Gastroesophageal sphincter (tissue), 4 donors: Measurements from ENCODE around the gene ZNF48. TPM values are rescaled to one million over a fixed set of nuclear protein-coding genes. Genes with fewer than 3 reads are reported as not detected.

Experiments used
- ATAC-seq: fragments of 150-250 bp; one replicate; pipeline ENCODE4 v1.9.1; 2016; ENCODE audit warnings: mild to moderate bottlenecking, moderate library complexity
- H3K27ac ChIP-seq, 4 donors: fragments of 200-600 bp; sonication (generic) in 3 of 4; 1 replicate in 3 of 4; 2 replicates in 1 of 4; pipeline ENCODE4 v1.5.1; 2016 to 2019
- H3K27me3 ChIP-seq: fragments of 200-600 bp; sonication (generic); one replicate; pipeline ENCODE4 v1.5.1; 2019
- H3K36me3 ChIP-seq, 2 donors: fragments of 200-600 bp; sonication (generic); one replicate each; pipeline ENCODE4 v1.5.1; 2019; ENCODE audit warnings: control low read depth in 1 of 2
- H3K4me1 ChIP-seq, 3 donors: fragments of 200-600 bp; sonication (generic); 1 replicate in 2 of 3; 2 replicates in 1 of 3; pipeline ENCODE4 v1.5.1; 2016 to 2019; ENCODE audit warnings: control low read depth in 2 of 3
- H3K4me3 ChIP-seq, 2 donors: fragments of 200-600 bp; sonication (generic); one replicate each; pipeline ENCODE4 v1.5.1; 2019; ENCODE audit warnings: mild to moderate bottlenecking in 1 of 2, moderate library complexity in 1 of 2
- H3K9me3 ChIP-seq, 3 donors: fragments of 200-600 bp; sonication (generic); one replicate each; pipeline ENCODE4 v1.5.1; 2017 to 2019; ENCODE audit warnings: control low read depth in 2 of 3
- EP300 ChIP-seq: sonication (generic); formaldehyde crosslinking; IDR thresholded peaks from one replicate; pipeline ENCODE4 v1.6.1; 2017; ENCODE audit warnings: antibody characterized with exemption, mild to moderate bottlenecking
- POLR2A ChIP-seq, 2 donors: fragments of 450-650 bp; IDR thresholded peaks; one replicate each; pipeline ENCODE4 v1.6.1; 2017; ENCODE audit warnings: antibody characterized with exemption in 2 of 2, mild to moderate bottlenecking in 2 of 2, moderate library complexity in 1 of 2
- POLR2AphosphoS5 ChIP-seq: sonication (generic); formaldehyde crosslinking; IDR thresholded peaks from one replicate; pipeline ENCODE4 v1.6.1; 2017; ENCODE audit warnings: antibody characterized with exemption
- WGBS, 2 donors: methylation state at CpG; one replicate each; pipeline ENCODE4 v1.1.5; 2018; ENCODE audit warnings: low coverage in 1 of 2; 5-methylcytosine and 5-hydroxymethylcytosine counted together
- total RNA-seq, 4 donors: library from RNA; depleted of rRNA; stranded (reverse); fragments of >200 nt; gene quantifications; one replicate each; pipeline ENCODE4 v1.1.0, GENCODE V29; 2016
- TF ChIP-seq, protein P1 (sequence below), 4 experiments: fragments of 200-600 bp in 2 of 4; fragments of 450-650 bp in 2 of 4; sonication (generic) in 1 of 4; IDR thresholded peaks; one replicate each; pipeline ENCODE4 v1.5.1; 2017 to 2019; ENCODE audit warnings: antibody characterized with exemption in 4 of 4, mild to moderate bottlenecking in 2 of 4, moderate library complexity in 2 of 4

The ZNF48 gene
- total RNA-seq, 4 donors from 2014 or later = 7.9 to 17.5 (median 12.2) TPM

DNA sequence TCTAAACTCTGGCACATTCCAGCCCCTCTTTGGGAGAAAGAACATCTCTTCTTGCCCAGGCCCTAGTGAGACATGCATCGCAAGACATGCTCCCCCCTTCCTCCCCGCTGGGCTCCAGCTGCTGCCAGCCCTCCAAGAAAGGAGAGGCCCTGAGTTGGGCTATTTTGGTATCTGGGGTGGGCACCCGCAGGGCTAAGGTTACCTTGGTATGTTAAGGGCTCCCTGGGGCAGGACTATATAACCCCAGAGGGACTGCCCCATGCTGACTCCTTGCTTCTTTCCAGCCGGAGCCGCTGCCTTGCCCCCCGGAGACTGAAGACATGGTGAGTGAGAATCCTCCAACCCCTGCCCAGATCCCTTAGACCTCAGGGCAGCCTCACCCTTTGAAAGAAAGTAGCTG, 20.7 kb upstream of the ZNF48 start, which contains the start of gene MYL11:
Gene MYL11 (plus strand): TSS at position 265 of the 400 bp plus-strand sequence. CDS start 56 bp downstream, at position 321.
- Histone ChIP-seq H3K27me3 (no peaks in the 10 kb centered on the region), H3K36me3 (no peaks in the 10 kb centered on the region), H3K27ac (no peak within 1 kb of the TSS), H3K9me3 (no peaks in the 10 kb centered on the region), H3K4me1 (peaks cover 0 to 32% (median 15%) of the 10 kb centered on the region in 3 donors), H3K4me3 (no peak within 1 kb of the TSS)
- WGBS, 2 donors = no CpG with 5 or more reads among the region's 6 CpGs
- no peak for ATAC-seq
- TF ChIP-seq EP300 = no peak

DNA sequence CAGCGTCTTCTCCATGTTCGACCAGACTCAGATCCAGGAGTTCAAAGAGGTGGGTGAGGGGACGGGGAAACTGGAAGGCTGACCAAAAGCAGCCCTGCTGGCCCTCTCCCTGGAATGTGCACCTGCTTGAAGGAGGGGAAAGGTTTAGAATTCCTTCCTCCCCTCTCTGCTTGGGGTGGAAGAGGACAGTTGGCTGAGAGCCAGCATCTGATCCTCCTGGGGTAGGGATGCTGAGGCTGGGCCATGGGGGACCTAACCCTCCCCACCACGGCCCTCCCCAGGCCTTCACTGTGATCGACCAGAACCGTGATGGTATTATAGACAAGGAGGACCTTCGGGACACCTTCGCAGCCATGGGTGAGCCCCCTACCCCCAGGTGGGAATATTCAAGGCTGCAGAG, 19.4 kb upstream of the ZNF48 start:
- Histone ChIP-seq H3K4me3 (no peak overlapping the region), H3K4me1 (peaks cover 0 to 41% (median 15%) of the 10 kb centered on the region in 3 donors), H3K27ac (peak overlapping the region in 2 of 4 donors; percentile 12 to 100), H3K27me3 (no peaks in the 10 kb centered on the region), H3K9me3 (no peaks in the 10 kb centered on the region), H3K36me3 (no peaks in the 10 kb centered on the region)
- TF ChIP-seq, protein P1, sequence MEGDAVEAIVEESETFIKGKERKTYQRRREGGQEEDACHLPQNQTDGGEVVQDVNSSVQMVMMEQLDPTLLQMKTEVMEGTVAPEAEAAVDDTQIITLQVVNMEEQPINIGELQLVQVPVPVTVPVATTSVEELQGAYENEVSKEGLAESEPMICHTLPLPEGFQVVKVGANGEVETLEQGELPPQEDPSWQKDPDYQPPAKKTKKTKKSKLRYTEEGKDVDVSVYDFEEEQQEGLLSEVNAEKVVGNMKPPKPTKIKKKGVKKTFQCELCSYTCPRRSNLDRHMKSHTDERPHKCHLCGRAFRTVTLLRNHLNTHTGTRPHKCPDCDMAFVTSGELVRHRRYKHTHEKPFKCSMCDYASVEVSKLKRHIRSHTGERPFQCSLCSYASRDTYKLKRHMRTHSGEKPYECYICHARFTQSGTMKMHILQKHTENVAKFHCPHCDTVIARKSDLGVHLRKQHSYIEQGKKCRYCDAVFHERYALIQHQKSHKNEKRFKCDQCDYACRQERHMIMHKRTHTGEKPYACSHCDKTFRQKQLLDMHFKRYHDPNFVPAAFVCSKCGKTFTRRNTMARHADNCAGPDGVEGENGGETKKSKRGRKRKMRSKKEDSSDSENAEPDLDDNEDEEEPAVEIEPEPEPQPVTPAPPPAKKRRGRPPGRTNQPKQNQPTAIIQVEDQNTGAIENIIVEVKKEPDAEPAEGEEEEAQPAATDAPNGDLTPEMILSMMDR (IDR thresholded peaks at IDR 0.05) = no peak
- TF ChIP-seq POLR2AphosphoS5 = no peak
- TF ChIP-seq EP300 = no peak
- no peak for TF ChIP-seq POLR2A (IDR thresholded peaks at IDR 0.05)
- no peak for ATAC-seq
- 70 to 90% methylated on average over 2 of the region's 8 CpGs for WGBS, 2 donors

DNA sequence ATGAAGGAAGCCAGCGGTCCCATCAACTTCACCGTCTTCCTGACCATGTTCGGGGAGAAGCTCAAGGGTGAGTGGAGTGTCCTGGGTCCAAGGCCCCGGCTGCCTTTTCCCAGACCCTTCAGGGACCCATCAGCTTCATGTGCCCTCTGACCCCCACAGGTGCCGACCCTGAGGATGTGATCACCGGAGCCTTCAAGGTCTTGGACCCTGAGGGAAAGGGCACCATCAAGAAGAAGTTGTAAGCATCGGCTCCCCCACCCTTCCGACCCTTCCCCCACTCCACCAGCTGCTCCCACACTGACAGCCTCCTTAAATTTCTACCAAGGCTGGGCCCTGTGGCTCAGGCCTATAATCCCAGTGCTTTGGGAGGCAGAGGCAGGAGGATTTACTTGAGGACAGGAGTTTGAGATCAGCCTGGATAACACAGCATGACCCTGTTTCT, 18.7 kb upstream of the ZNF48 start:
- Histone ChIP-seq H3K9me3 (no peaks in the 10 kb centered on the region), H3K27ac (peak overlapping the region in 3 of 4 donors; percentile 98 to 100 (median 100)), H3K36me3 (no peaks in the 10 kb centered on the region), H3K4me1 (peaks cover 0 to 36% (median 10%) of the 10 kb centered on the region in 3 donors), H3K4me3 (no peak overlapping the region), H3K27me3 (no peaks in the 10 kb centered on the region)
- no CpG with 5 or more reads among the region's 8 CpGs for WGBS, 2 donors
- TF ChIP-seq POLR2A (IDR thresholded peaks at IDR 0.05) = no peak
- TF ChIP-seq, protein P1 (IDR thresholded peaks at IDR 0.05) = no peak
- TF ChIP-seq EP300 = no peak
- TF ChIP-seq POLR2AphosphoS5 = no peak
- no peak for ATAC-seq

DNA sequence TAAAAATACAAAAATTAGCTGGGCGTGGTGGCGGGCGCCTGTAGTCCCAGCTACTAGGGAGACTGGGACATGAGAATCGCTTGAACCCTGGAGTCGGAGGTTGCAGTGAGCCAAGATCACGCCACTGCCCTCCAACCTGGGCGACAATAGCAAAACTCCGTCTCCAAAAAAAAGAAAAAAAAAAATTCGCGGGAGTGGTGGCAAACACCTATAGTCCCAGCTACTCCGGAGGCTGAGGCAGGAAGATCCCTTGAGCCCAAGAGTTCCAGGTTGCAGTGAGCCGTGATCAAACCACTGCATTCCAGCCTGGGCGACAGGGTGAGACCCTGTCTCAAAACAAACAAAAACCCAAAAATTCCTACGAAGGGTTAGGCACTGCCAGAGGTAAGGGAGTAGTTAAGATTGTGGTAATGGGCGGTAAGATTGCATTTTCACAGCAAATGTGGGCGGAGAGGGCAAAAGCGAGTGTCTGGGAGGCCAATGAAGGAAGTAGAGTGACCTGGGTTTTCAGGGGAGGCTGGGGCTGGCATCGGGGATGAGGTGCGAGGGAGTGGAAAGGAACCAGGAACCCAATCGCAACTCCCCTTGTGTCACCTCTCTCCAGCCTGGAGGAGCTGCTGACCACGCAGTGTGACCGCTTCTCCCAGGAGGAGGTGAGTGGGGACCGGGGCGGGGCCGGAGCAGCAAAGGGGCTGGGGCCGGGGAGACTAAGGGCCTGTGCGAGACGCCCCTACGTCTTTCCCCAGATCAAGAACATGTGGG, 18.0 kb upstream of the ZNF48 start:
- Histone ChIP-seq H3K36me3 (no peaks in the 10 kb centered on the region), H3K27ac (peak overlapping the region; percentile 90 to 100 (median 99)), H3K27me3 (no peaks in the 10 kb centered on the region), H3K9me3 (no peaks in the 10 kb centered on the region), H3K4me3 (peak overlapping the region; percentile 44 to 68), H3K4me1 (peaks cover 0 to 35% (median 10%) of the 10 kb centered on the region in 3 donors)
- WGBS, 2 donors = 38 to 41% methylated on average over 11 to 16 of the region's 29 CpGs
- ATAC-seq = no peak
- no peak for TF ChIP-seq POLR2A (IDR thresholded peaks at IDR 0.05)
- TF ChIP-seq, protein P1 (IDR thresholded peaks at IDR 0.05) = no peak
- TF ChIP-seq EP300 = no peak
- TF ChIP-seq POLR2AphosphoS5 = no peak

DNA sequence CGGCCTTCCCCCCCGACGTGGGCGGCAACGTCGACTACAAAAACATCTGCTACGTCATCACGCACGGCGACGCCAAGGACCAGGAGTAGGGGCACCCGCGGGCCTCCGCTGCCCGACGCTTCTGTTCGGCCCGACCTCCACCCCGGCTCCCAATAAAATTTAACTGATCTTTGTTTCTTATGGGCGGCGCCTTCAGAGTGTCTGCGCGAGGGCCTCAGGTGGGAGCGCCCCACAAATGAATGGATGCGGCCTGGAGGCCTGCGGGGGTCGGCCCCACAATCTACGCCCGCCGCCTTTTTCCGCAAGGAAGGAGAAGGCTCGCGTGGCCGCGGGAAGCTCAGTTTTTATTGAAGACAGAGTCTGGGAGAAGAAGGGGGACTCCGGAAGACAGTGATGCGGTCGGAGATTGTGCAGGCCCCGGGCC, 17.4 kb upstream of the ZNF48 start:
- TF ChIP-seq POLR2AphosphoS5 = peak; percentile 81
- TF ChIP-seq, protein P1 (IDR thresholded peaks at IDR 0.05) = peak in 1 of 4 experiments; percentile 10
- TF ChIP-seq POLR2A (IDR thresholded peaks at IDR 0.05) = peak; percentile 58 to 79
- TF ChIP-seq EP300 = no peak
- Histone ChIP-seq H3K36me3 (no peaks in the 10 kb centered on the region), H3K27me3 (no peaks in the 10 kb centered on the region), H3K27ac (peak overlapping the region; percentile 90 to 100 (median 99)), H3K9me3 (no peaks in the 10 kb centered on the region), H3K4me1 (peaks cover 0 to 41% (median 10%) of the 10 kb centered on the region in 3 donors), H3K4me3 (peak overlapping the region; percentile 44 to 68)
- ATAC-seq = peak; percentile 77
- WGBS, 2 donors = 0% methylated on average over 3 of the region's 39 CpGs; no CpG with 5 or more reads in 1 of the 2 donors
